Stimulated activated CD8-positive, alpha-beta memory T cell treated with anti-CD3 and anti-CD28 coated beads, Interleukin-15, amount 100 ng/mL, for 48 hours (primary cell): ENCODE results near the gene ARSA.
"Not testable (repeated sequence)": the region's sequence is repeated elsewhere in the genome, so short reads cannot be mapped to it uniquely, and the experiment has no call there.

Experiments
- DNase-seq, 2 donors: peaks; one replicate each; pipeline ENCODE4 v3.0.0-alpha.2; 2020; ENCODE audit warnings: low read depth in 2 of 2

Gene ARSA

DNA sequence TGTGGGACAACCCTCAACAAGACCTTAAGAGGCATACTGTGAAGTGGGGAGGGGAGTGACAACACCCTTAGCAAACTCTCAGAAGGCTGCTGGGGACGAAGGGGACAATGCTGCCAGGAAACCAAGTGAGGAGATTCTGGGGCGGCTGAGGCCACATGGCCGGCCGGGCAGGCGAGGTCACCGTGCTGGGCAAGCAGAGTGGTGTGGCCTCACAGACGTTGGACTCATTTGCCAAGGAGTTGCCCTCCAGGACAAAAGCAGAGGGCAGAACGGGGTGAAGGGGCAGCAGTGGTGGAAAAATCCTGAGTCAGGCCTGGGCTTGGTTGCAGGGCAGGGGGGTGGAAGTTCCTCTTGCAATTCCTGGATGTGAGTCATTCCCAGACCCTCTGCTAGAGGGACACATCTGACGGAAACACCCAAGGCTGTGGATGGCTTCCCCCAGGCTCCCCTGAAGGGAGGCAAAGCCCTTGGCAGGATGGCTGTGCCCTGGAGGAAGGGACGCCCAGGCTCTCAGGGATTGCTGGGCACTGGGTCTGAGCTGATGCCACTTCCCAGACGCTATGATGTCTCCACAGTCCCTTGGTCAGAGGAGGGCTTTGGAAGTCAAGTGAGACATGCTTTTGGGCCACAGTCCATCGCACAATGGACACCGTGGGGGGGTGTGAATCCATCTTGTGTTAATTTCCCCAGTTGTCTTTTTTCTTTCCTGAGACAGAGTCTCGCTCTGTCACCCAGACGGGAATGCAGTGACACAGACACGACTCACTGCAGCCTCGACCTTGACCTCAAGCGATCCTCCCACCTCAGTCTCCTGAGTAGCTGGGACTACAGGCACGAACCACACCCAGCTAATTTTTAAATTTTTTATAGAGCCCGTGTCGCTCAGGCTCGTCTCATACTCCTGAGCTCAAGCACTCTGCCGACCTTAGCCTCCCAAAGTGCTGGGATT is 28.4 kb upstream of the ARSA start:
- DNase-seq, result no peak

DNA sequence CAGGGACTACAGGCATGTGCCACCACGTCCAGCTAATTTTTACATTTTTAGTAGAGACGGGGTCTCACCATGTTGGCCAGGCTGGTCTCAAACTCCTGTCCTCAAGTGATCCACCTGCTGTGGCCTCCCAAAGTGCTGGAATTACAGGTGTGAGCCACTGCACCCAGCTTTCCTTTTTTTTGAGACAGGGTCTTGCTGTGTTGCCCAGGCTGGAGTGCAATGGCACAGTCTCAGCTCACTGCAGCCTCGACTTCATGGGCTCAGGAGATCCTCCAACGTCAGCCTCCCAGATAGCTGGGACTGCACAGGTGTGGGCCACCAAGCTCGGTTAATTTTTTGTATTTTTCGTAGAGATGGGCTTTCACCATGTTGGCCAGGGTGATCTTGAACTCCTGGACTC is 26.7 kb upstream of the ARSA start:
- DNase-seq, result not testable (repeated sequence)

DNA sequence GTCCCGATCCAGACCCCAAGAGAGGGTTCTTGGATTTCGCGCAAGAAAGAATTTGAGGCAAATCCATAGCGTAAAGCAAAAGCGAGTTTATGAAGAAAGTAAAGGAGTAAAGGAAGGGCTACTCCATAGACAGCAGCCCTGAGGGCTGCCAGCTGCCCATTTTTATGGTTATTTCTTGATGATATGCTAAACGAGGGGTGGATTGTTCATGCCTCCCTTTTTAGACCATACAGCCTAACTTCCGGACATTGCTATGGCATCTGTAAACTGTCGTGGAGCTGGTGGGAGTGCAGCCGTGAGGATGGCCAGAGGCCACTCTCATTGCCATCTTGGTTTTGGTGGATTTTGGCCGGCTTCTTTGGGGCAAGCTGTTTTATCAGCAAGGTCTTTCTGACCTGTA is 25.3 kb upstream of the ARSA start:
- DNase-seq, result no peak

- DNase-seq, result not testable (repeated sequence)
Observed at GRCh38 chr22:50643821-50644101, 15.8 kb upstream of the ARSA start.

GRCh38 chr22:50643021-50643820 is 15.3 kb upstream of the ARSA start:
- not testable (repeated sequence) for DNase-seq

- DNase-seq, result no peak
Observed at GRCh38 chr22:50641696-50642607, 14.0 kb upstream of the ARSA start.

DNA sequence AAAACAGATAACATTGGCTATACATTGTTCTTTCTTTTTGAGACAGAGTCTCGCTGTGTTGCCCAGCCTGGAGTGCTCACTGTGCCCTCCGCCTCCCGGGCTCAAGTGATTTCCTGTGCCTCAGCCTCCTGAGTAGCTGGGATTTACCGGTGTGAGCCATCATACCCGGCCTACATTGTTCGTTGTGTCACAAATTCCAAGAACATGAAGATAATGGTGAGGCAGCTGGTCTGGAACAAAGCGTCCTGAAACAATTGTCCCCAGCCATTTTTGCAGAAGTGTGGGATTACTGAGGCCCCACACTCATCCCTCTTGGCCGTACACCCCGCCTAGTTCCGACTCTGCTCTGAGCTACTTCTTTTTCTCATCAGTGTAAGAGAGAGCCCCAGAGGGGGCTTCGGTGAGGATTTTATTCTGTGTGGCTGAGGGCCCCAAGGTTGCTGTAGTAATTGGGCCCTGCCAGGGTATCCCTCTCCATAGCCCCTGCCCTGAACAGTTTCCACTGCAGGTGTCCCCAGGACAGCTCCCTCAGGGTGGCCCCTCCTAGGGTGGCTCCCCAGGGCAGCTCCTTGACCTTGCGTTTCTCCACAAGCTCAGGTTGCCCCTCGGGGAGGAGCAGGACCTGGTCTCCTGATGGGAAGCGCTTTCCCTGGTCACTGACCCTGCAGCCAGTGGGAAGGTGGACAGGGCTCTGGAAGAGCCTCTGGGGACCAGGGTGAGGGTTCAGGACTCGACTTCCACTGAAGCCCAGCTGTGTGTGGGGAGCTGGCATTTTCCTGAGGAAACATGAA is 13.1 kb upstream of the ARSA start:
- no peak for DNase-seq

DNA sequence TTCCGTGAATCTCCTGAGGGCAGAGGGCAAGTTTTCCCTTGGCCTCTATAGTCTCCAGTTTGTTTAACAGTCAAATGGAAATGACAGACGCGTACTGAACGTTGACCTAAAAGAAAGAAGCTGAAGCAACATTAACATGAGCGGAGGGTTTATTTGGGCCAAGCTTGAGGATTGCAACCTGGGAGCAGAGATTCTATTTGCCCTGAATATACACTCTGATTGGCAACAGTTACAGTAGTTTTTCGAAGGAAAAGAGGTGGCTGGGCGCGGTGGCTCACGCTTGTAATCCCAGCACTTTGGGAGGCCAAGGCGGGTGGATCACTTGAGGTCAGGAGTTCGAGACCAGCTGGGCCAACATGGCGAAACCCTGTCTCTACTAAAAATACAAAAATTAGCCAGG is 12.3 kb upstream of the ARSA start:
- not testable (repeated sequence) for DNase-seq

DNA sequence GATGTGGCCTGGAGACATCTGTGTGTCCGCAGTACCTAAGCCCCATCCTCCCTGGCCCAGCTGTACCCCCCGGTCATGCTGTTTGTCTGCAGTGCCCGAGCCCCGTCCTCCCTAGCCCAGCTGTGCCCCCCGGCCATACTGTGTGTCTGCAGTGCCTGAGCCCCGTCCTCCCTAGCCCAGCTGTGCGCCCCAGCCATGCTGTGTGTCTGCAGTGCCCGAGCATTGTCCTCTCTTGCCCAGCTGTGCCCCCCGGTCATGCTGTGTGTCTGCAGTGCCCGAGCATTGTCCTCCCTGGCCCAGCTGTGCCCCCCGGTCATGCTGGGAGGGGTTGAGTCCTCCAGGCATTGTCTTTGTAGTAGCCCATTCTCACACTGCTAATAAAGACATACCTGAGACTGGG is 7.6 kb upstream of the ARSA start:
- no peak for DNase-seq

- DNase-seq, result no peak
Observed at GRCh38 chr22:50633771-50634170, 5.8 kb upstream of the ARSA start.

DNA sequence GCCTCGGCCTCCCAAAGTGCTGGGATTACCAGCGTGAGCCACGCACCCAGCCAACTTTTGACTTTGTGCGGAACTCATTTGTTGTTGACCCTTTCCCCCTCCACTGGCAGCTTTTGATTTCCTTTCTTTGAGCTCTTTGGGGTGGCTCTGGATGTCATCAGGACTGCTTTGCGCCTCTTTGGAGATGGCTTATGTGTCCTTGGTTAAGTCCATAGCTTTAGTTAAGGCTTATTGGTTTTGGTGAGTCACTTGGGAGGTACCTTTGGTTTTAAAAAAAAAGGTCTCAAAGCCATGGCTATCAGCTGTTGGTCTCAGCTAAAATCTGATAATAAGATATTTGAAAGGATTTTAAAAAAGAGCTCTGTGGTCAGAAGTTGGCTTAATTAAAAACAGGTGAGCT is 5.1 kb upstream of the ARSA start:
- no peak for DNase-seq

DNA sequence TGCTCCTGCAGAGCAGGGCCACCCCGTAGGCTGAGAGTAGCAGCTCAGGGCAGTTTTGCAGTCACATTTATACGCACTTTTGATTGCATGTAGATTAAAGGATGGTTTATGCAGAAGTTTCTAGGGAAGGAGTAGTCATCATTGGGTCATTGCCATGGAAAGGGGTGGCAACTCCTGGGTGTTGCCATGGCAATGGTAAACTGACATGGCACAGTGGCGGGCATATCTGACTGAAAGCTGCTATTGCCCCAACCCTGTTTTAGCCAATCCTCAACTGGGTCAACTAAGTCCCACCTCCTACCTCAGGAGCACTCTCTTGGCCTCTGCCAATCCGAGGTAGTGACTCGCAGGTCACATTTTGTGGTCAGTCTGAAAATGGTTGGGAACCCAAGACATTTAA is 2.4 kb upstream of the ARSA start:
- DNase-seq, result no peak

DNA sequence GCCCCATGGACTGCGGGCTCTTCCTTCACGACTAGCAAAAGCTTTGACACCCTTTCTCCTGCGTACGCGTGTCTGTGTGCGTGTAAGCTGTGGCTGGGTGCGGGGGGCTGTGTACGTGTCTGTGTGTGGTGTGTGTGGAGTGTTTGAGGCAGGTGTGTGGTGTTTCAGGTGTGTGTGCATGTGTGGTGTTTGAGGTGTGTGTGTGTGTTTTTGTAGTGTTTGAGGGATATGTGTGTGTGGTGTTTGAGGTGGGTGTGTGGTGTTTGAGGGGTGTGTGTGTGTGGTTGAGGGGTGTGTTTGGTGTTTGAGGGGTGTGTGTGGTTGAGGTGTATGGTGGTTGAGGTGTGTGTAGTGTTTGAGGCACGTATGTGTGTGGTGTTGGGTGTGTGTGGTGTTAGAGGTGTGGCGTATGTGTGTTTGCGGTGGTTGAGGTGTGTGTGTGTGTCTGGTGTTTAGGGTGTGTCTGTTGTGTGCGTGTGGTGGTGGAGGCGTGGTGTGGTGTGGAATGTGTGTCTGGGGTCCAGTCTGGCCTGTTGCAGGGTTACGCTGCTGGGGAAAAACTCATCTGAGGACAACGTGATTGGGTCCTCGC is 687 bp upstream of the ARSA start:
- no peak for DNase-seq

- no peak for DNase-seq
Observed at GRCh38 chr22:50626850-50627641, 906 bp downstream of the ARSA start.

DNA sequence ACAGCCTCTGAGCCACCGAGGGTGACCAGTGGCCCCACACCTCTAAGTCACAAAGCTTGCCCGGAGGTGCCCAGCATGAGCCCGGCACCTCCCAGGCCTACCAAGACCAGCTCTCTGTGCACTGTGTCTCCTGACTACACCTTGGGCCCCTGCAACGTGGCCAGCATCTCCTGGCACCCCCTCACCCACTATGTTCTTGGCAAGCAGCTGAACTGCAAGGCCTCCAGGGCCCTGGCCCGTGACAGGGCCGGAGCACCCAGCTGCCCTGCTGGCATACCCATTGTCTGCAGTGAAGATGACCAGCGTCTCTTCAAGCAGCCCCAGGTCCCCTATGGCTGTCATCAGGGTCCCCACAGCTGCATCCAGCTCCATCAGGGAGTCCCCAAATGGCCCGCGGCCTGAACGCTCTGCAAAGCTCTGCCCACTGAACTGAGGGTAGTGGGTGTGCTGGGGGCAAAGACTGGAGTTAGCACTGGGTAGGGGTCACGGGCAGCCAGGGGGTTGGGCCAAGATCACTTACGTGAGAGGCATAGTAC is 1.6 kb downstream of the ARSA start:
- no peak for DNase-seq

DNA sequence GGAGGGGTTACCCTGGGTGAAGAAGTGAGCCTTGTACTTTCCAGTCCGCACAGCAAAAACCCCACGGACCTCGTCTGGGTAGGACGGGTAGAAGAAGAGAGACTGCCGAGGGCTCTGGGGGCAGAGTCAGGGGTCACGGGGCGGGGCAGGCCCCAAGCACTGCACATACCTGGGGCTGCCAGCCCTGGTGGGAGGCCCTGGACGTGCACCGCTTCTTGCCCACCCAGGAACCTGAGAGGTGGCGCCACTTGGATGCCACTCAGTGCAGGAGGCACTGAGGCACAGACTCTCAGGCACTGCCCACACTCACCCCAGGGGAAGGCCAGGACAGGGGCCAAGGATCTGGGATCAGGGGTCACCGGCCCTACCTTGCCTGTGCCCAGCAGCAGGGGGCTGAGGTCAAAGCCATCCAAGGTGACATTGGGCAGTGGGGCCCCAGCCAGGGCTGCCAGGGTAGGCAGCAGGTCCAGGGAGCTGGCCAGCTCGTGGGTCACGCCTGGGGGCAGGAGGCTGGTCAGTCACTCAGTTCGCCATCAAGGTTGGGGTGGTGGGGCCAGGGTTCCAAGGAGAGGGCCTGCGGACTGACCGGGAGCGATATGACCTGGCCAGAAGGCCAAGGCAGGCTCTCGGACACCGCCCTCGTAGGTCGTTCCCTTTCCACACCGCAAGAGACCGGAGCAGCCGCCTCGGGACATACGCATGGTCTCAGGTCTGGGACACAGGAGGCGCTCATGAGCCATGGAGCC is 2.2 kb downstream of the ARSA start:
- no peak for DNase-seq

DNA sequence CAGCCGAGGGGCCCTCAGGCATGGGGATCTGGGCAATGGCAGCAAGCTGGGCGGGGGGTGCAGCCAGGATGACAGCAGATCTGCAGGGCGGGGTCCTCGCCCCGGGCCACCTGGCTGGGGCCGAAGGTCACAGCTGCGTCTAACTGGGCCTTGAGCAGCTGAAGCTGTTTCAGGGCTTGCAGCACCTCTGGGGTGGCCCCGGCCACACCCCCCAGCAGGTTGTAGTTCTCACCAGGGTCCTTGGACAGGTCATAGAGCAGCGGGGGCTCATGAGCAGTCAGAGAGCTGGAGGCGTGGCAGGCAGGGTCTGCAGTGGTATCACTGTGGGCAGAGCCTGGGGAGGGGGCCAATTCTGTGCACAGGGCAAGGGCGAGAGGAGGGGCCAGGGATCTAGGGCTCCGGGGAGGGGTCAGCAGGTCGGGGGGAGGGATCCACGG is 2.8 kb downstream of the ARSA start:
- no peak for DNase-seq

DNA sequence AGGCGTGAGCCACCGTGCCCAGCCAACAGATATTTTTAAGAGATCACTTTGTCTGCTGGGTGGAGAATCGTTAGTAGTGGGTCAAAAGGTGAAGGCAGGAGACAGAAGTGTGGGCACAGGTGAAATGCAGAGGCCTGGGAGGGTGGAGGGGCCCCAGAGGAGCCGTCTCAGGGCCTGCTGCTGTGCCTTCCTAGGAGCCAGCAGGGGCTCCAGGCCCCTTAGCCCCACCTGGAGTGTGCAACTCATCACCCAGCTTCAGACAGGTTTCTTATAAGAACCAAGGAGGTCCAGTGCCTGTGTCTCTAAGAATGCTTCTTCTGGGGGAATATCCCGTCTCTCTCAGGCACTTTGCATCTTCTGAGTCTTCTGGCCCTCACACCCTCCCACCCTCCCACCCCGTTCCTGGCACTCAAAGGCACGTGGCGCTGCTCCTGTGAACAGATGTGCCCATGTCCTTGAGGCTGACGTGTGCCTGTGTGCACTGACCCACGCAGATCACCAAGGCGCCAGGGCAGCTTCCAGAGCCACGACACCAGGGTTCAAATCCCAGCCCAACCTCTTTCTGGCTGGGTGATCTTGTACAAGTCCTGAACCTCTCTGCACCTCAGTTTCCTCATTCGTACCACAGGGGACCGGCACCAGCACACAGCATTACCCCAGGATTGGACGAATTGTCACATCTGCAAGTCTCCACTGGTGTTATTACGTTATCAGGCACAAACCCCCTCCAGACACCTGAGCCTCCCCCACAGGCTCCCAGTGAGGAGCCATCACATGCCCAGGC is 3.4 kb downstream of the ARSA start:
- DNase-seq, result no peak
